ENCODE results near the gene L3MBTL1.
"Not testable (repeated sequence)": the region's sequence is repeated elsewhere in the genome, so short reads cannot be mapped to it uniquely, and the experiment has no call there.

L3MBTL1 gene

GRCh38 chr20:43467589-43467988, 39.9 kb upstream of the L3MBTL1 start:
- H3K27me3 ChIP-seq (ENCODE audit: control insufficient read depth, insufficient read depth, low read length), result no peaks in the 10 kb centered on the region
- no peak overlapping the region for H3K4me3 ChIP-seq (ENCODE audit: low read depth, low read length)
- peaks cover 4% of the 10 kb centered on the region for H3K36me3 ChIP-seq (ENCODE audit: control insufficient read depth, insufficient read depth, low read length)
- H3K4me1 ChIP-seq (ENCODE audit: control insufficient read depth, insufficient read depth, low read length), result no peaks in the 10 kb centered on the region
- no peaks in the 10 kb centered on the region for H3K9me3 ChIP-seq (ENCODE audit: control insufficient read depth, insufficient read depth, low read length)
- no peak overlapping the region for H3K9ac ChIP-seq (ENCODE audit: low read depth, low read length)

GRCh38 chr20:43472671-43473380, 34.7 kb upstream of the L3MBTL1 start:
- Histone ChIP-seq H3K4me1 (ENCODE audit: control insufficient read depth, insufficient read depth, low read length) (no peaks in the 10 kb centered on the region), H3K9ac (ENCODE audit: low read depth, low read length) (no peak overlapping the region), H3K9me3 (ENCODE audit: control insufficient read depth, insufficient read depth, low read length) (no peaks in the 10 kb centered on the region), H3K4me3 (ENCODE audit: low read depth, low read length) (no peak overlapping the region), H3K27me3 (ENCODE audit: control insufficient read depth, insufficient read depth, low read length) (no peaks in the 10 kb centered on the region), H3K36me3 (ENCODE audit: control insufficient read depth, insufficient read depth, low read length) (no peaks in the 10 kb centered on the region)

GRCh38 chr20:43473381-43473704, 34.2 kb upstream of the L3MBTL1 start:
- Histone ChIP-seq H3K4me3 (ENCODE audit: low read depth, low read length) (no peak overlapping the region), H3K9me3 (ENCODE audit: control insufficient read depth, insufficient read depth, low read length) (no peaks in the 10 kb centered on the region), H3K36me3 (ENCODE audit: control insufficient read depth, insufficient read depth, low read length) (no peaks in the 10 kb centered on the region), H3K27me3 (ENCODE audit: control insufficient read depth, insufficient read depth, low read length) (no peaks in the 10 kb centered on the region), H3K4me1 (ENCODE audit: control insufficient read depth, insufficient read depth, low read length) (no peaks in the 10 kb centered on the region), H3K9ac (ENCODE audit: low read depth, low read length) (no peak overlapping the region)

- Histone ChIP-seq H3K9ac (ENCODE audit: low read depth, low read length) (no peak overlapping the region), H3K4me3 (ENCODE audit: low read depth, low read length) (no peak overlapping the region), H3K9me3 (ENCODE audit: control insufficient read depth, insufficient read depth, low read length) (no peaks in the 10 kb centered on the region), H3K36me3 (ENCODE audit: control insufficient read depth, insufficient read depth, low read length) (no peaks in the 10 kb centered on the region), H3K4me1 (ENCODE audit: control insufficient read depth, insufficient read depth, low read length) (no peaks in the 10 kb centered on the region), H3K27me3 (ENCODE audit: control insufficient read depth, insufficient read depth, low read length) (no peaks in the 10 kb centered on the region)
Measured at GRCh38 chr20:43477193-43477592, 30.3 kb upstream of the L3MBTL1 start.

- no peak overlapping the region for H3K4me3 ChIP-seq (ENCODE audit: low read depth, low read length)
Measured at GRCh38 chr20:43477619-43478018, 29.9 kb upstream of the L3MBTL1 start.

DNA sequence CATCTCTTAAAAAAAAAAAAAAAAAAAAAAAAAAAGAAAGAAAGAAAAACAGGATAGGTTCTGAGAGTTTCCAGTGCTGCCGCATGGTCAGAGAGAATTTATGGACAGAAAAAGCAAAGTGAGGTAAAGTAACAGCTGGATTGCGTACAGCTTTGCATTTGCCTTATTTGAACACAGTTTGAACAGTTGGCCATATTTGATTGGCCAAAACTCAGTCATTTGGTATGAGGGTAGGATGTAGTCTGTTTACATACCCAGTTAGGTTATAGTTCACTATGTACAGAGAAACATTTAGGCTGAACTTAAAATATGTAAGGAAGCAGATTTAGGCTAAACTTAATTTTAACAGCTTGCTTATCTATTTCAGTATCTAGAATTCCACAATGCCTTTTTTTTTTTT, 17.5 kb upstream of the L3MBTL1 start:
- no peaks in the 10 kb centered on the region for H3K9me3 ChIP-seq (ENCODE audit: control insufficient read depth, insufficient read depth, low read length)
- no peaks in the 10 kb centered on the region for H3K27me3 ChIP-seq (ENCODE audit: control insufficient read depth, insufficient read depth, low read length)
- H3K36me3 ChIP-seq (ENCODE audit: control insufficient read depth, insufficient read depth, low read length), result no peaks in the 10 kb centered on the region
- no peak overlapping the region for H3K9ac ChIP-seq (ENCODE audit: low read depth, low read length)
- H3K4me3 ChIP-seq (ENCODE audit: low read depth, low read length), result no peak overlapping the region
- no peaks in the 10 kb centered on the region for H3K4me1 ChIP-seq (ENCODE audit: control insufficient read depth, insufficient read depth, low read length)

More at GRCh38 chr20:43477619-43478018, 29.9 kb upstream of the L3MBTL1 start:
- Histone ChIP-seq H3K9me3 (ENCODE audit: control insufficient read depth, insufficient read depth, low read length) (no peaks in the 10 kb centered on the region), H3K27me3 (ENCODE audit: control insufficient read depth, insufficient read depth, low read length) (no peaks in the 10 kb centered on the region), H3K9ac (ENCODE audit: low read depth, low read length) (no peak overlapping the region), H3K4me1 (ENCODE audit: control insufficient read depth, insufficient read depth, low read length) (no peaks in the 10 kb centered on the region), H3K36me3 (ENCODE audit: control insufficient read depth, insufficient read depth, low read length) (no peaks in the 10 kb centered on the region)

DNA sequence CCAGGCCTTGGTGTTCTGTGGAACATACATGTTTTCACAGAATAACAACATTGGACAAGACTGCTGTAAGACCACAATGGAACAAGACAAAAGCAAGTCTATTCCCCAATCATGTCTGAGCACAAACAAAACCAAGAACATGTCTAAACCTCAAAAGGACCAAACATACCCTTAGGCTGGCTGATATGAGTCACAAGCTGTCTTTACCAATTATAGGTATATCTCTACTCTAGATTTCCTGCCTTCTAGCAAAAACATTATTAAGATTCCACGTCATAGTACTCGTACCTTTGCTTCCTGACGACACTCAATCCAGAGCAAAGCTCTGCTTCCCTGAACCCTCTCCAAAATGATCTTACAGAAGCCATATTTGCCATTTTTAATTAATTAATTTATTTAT, 15.4 kb upstream of the L3MBTL1 start:
- H3K9ac ChIP-seq (ENCODE audit: low read depth, low read length), result no peak overlapping the region
- no peaks in the 10 kb centered on the region for H3K27me3 ChIP-seq (ENCODE audit: control insufficient read depth, insufficient read depth, low read length)
- no peaks in the 10 kb centered on the region for H3K4me1 ChIP-seq (ENCODE audit: control insufficient read depth, insufficient read depth, low read length)
- no peaks in the 10 kb centered on the region for H3K36me3 ChIP-seq (ENCODE audit: control insufficient read depth, insufficient read depth, low read length)
- H3K9me3 ChIP-seq (ENCODE audit: control insufficient read depth, insufficient read depth, low read length), result no peaks in the 10 kb centered on the region
- no peak overlapping the region for H3K4me3 ChIP-seq (ENCODE audit: low read depth, low read length)

GRCh38 chr20:43495388-43495787, 12.1 kb upstream of the L3MBTL1 start:
- H3K36me3 ChIP-seq (ENCODE audit: control insufficient read depth, insufficient read depth, low read length), result no peaks in the 10 kb centered on the region
- no peak overlapping the region for H3K4me3 ChIP-seq (ENCODE audit: low read depth, low read length)
- H3K9me3 ChIP-seq (ENCODE audit: control insufficient read depth, insufficient read depth, low read length), result no peaks in the 10 kb centered on the region
- H3K4me1 ChIP-seq (ENCODE audit: control insufficient read depth, insufficient read depth, low read length), result no peaks in the 10 kb centered on the region
- no peak overlapping the region for H3K9ac ChIP-seq (ENCODE audit: low read depth, low read length)
- no peaks in the 10 kb centered on the region for H3K27me3 ChIP-seq (ENCODE audit: control insufficient read depth, insufficient read depth, low read length)

DNA sequence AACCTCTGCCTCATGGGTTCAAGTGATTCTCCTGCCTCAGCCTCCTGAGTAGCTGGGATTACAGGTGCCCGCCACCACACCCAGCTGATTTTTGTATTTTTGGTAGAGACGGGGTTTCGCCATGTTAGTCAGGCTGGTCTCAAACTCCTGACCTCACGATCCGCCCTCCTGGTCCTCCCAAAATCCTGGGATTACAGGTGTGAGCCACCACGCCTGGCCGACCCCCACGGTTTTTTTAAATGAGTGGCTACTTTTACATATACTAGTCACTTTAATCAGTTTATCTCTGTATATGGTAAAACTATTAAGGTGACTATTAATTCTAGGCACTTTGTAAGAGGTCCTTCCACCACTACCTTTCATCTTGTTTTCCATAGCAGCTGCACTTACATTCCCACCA, 5.5 kb upstream of the L3MBTL1 start:
- peaks cover 24% of the 10 kb centered on the region for H3K27me3 ChIP-seq (ENCODE audit: control insufficient read depth, insufficient read depth, low read length)
- not testable (repeated sequence) for H3K36me3 ChIP-seq (ENCODE audit: control insufficient read depth, insufficient read depth, low read length); H3K9ac ChIP-seq (ENCODE audit: low read depth, low read length); H3K9me3 ChIP-seq (ENCODE audit: control insufficient read depth, insufficient read depth, low read length); H3K4me3 ChIP-seq (ENCODE audit: low read depth, low read length); H3K4me1 ChIP-seq (ENCODE audit: control insufficient read depth, insufficient read depth, low read length)

- H3K4me1 ChIP-seq (ENCODE audit: control insufficient read depth, insufficient read depth, low read length), result no peaks in the 10 kb centered on the region
- H3K9ac ChIP-seq (ENCODE audit: low read depth, low read length), result no peak overlapping the region
- H3K27me3 ChIP-seq (ENCODE audit: control insufficient read depth, insufficient read depth, low read length), result peaks cover 26% of the 10 kb centered on the region
- no peak overlapping the region for H3K4me3 ChIP-seq (ENCODE audit: low read depth, low read length)
- H3K9me3 ChIP-seq (ENCODE audit: control insufficient read depth, insufficient read depth, low read length), result no peaks in the 10 kb centered on the region
- no peaks in the 10 kb centered on the region for H3K36me3 ChIP-seq (ENCODE audit: control insufficient read depth, insufficient read depth, low read length)
Measured at GRCh38 chr20:43506238-43506637, 1.3 kb upstream of the L3MBTL1 start.

DNA sequence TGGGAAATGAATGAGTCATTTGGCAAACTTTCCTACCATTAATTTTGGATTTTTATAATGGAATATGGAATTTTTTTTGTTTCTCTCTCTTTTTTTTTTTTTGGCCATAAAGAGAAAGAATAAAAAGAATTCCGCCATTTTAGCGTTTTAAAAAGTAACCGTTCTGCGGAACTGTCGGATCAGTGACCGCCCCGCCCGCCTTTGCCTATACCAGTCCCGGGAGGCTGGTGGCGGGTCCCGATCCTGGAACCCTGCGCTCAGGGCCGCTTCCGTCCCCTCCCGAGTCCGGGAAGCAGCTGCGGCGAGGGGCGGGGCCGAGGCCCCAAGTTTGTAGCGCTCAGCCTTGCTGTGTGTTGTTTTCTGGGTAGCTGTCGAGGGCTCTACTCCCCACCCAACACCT, 609 bp downstream of the L3MBTL1 start:
- Histone ChIP-seq H3K9ac (ENCODE audit: low read depth, low read length) (no peak overlapping the region), H3K36me3 (ENCODE audit: control insufficient read depth, insufficient read depth, low read length) (no peaks in the 10 kb centered on the region), H3K27me3 (ENCODE audit: control insufficient read depth, insufficient read depth, low read length) (peaks cover 26% of the 10 kb centered on the region), H3K9me3 (ENCODE audit: control insufficient read depth, insufficient read depth, low read length) (no peaks in the 10 kb centered on the region), H3K4me1 (ENCODE audit: control insufficient read depth, insufficient read depth, low read length) (no peaks in the 10 kb centered on the region), H3K4me3 (ENCODE audit: low read depth, low read length) (peak overlapping the region; percentile 59)

DNA sequence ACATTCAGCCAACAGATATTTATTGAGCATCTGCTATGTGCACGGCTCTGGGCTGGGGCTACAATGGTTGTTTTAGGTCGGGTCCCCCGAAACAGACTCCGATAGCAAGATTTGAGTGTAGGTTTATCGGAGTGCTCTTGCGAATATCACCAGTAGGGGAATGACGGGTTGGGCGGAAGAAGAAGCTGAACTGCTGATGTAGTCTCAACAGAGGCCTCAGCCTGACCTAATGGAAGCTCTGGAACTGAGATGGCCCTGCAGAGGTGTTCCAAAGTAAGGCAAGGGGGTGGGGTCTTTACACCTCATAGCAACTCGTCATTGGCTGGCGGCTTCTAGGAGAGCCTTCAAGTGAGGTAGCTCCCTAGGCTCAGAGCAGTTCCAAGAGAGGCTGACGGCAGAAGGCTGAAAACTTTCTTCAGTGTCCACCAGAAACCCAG, 1.1 kb downstream of the L3MBTL1 start:
- no peaks in the 10 kb centered on the region for H3K4me1 ChIP-seq (ENCODE audit: control insufficient read depth, insufficient read depth, low read length)
- peak overlapping the region; percentile 59 for H3K4me3 ChIP-seq (ENCODE audit: low read depth, low read length)
- H3K9ac ChIP-seq (ENCODE audit: low read depth, low read length), result no peak overlapping the region
- no peaks in the 10 kb centered on the region for H3K9me3 ChIP-seq (ENCODE audit: control insufficient read depth, insufficient read depth, low read length)
- peaks cover 26% of the 10 kb centered on the region for H3K27me3 ChIP-seq (ENCODE audit: control insufficient read depth, insufficient read depth, low read length)
- no peaks in the 10 kb centered on the region for H3K36me3 ChIP-seq (ENCODE audit: control insufficient read depth, insufficient read depth, low read length)
